Measurements from ENCODE around the gene PNPO.

The PNPO gene

DNA sequence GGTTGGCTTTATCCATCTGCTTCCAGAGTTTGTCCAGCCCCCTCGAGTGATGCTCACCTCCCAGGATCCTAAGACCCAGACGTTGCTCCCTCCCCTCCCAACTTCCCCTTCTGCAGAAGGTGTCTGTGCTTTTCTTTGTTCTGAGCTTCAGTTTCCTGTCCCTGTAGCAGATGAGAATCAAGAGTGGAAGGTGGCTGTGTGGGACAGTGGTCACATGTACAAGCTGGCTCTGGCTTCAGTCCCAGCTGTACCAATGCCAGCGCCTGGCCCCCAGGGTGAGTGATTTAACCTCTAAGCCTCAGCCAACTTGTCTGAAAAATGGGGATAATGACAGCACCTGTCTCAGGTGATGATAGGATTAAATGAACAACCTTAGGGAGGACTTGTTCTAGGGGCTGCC lies 8.6 kb downstream of the PNPO start:
- DNase-seq (ENCODE audit: low read depth, low spot score): no peak

DNA sequence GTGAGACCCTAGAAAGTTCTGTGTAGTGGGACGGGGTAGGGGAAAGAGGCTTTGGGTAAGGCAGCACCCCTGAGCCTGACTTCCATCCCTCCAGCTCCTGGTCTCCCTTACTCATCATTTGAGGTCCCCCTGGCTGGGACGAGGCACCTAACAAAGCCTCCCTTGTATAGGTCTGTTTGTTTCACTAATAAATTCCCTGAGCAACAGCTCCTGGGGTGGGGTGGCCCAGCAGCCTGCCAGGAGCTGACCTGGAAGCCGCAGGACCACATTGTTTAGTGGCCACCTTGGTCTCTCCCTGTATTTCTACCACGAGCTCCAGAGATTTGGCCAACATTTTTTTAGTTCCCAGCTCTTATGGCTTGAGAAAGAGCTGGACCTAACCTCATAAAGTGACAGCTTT lies 9.1 kb downstream of the PNPO start:
- no peak for DNase-seq (ENCODE audit: low read depth, low spot score)

DNA sequence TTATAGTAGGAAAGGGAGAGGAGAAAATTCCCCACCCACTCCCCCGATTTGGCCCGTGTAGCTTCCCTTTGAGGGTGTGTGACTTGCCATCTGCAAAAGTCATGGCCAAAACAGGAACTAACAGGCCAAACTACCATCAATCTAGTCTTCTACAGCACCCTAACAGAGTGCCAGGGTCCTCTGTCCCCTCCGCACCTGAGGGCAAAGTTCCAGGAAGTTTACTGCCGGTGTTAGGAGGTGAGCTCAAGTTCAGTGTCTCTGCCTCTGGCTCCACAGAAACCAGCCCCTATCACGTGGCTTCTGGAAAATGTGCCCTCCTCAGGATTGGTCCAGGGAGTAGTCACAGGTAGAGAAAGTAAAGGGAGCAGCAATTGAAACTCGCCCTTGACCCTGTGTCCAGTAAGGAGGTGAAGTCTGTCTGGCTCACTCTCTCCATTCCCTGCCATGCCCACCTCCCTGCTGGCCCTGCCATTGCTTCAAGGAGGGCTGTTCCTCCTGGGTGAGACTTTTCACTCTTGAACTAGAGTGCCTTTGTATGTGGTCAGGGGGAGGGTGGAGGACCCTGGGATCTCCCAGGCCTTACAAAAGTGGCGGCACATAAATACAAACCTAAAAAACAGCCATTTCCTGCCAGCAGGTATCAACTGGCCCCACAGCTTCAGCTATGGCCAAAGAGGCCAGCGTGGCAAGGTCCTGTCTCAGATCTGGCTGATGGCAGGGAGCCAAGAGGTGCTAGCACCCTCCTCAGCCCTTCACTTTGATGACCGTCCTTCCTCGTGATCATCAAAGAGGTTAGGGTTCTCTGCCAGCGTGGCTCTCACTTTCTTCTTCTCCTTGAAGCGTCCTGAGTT lies 11.0 kb downstream of the PNPO start:
- DNase-seq (ENCODE audit: low read depth, low spot score): no peak

DNA sequence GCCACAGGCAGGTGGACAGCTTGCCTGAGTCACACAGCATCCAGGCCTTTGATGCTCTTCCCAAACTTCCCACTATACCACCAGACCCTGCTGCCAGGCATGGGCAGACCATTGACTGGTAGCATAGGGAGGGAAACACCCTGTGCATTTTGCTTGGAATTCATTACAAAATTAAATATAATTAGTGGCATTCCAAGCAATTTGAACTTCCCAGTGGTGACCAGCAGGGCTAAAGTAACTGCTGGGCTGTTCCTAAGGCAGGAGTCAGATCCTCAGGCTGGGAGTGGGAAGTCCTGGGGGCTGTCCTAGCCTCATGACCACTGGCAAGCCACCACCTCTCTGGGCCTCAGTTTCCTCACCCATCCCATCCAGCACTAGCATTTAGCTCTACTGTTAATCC lies 12.5 kb downstream of the PNPO start:
- no peak for DNase-seq (ENCODE audit: low read depth, low spot score)

DNA sequence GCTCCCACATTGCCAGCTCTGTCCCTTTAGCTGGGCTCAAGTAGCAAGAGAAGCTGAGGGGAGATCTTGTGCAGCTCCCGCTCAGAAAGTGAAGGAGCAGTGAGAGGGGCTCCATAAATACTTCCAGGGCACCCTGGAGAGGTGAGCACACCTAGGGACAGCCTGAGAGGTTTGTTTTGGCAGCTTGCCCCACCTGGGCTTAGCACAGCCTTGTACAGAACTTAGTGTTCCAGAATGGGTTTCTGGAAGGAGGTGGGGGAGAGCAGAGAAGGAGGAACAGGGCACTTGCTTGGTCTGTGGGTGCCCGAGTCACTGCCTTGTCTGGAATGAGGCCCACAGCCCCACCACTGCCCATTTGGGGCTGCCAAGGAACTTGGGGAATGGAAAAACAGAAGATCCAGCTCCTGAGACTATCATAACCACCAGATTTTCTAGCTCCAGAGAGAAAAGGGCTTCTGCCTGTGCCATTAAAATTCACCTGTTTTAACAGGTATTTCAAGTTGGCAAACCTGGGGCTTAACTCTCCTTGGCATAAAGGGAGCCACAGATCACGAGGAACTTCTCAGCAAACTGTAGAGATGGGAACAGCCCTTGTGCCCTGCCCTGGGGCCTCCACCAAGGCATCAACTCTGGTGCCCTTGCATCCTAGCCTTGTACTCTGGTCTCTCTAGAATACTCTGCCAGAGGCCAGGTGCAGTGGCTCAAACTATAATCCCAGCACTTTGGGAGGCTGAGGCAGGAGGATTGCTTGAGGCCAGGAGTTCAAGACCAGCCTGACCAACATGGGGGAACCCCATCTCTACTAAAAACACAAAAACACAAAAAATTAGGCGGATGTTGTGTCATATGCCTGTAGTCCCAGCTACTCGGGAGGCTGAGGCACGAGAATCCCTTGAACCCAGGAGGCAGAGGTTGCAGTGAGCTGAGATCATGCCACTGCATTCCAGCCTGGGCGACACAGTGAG lies 14.4 kb downstream of the PNPO start:
- no peak for DNase-seq (ENCODE audit: low read depth, low spot score)

DNA sequence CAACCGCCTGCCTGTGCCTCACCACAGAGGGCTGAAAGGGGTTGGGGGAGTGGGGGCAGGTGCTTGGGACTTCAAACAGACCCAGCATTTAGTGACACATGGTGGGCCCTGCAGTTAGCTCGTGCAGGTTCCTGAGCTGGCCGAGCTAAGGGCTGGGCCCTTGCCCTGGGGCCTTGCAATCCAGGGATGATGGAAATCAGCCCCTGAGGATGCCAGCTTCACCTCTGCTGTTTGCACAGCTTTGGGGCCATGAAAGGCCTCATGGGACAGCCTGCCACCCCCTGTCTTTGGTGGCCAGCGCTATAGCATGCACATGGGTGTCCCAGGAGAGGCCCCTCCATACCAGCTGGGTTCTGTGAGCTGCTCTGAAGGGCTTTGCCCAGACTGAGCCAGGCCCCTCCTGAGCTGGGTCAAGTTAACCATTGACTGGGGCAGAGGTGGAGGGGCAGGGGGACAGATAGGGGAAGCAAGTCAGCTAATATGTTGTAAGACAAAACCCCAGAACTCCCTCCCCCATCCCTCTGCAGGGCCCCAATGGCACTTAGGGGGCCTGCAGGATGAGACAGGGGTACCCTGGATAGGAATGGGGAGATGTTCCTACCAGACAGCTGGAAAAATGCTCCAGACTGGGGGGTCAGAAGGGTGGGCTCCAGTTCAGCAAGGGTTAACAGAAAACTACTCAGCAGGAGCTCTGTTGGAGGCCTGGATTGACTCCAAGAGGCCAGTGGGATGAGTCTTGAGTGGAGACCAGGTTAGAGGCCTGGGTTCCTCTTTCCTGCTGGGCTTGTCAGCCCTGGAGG lies 15.6 kb downstream of the PNPO start:
- no peak for DNase-seq (ENCODE audit: low read depth, low spot score)

DNA sequence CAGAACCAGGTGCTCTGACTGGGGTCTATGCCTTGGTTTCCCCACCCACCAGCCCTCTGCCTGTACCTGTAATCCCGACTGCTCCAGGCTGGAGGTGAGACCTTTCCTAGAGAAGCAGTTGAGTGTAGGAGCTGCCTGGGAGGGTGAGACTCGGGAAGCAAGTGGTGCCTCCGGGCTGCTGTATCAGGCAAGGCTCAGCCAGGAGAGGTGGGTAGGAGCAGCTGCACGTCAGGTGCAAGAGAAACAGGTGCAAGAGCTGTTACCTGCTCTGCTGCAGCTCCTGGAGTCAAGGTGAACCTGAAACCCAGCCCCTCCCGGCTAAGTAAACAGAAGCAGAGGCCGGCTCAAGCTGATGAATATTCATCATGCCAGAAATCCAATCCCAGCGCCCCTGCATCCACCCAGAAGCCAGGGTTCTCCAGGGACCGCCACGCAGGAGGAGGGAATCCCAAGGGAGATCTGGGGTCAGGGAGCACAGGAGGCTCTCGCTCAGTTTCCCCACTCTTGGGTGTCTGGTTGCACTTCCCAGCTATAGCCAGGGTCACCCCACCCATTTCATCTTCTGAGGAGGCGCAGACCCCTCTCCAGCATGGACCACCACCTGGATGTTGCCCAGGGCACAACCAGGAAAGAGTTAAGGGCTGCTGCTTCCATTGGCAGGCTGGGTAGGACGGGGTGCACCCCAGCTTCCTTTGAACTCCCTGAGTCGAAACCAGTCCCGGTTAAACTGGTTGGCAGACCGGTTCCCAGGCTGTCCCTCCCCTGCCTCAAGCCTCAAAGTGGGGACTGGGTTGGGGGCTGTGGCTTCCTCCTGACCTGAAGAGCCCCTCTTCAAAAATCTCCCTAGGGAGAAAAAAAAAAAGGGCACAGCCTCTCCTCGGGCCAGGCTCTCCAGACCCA lies 16.5 kb downstream of the PNPO start, which contains the start of gene PRR15L:
PRR15L (minus strand) TSS at position 293 of the 900 bp plus-strand sequence. CDS start 4,649 bp downstream, outside the sequence.
- no peak for DNase-seq (ENCODE audit: low read depth, low spot score)

DNA sequence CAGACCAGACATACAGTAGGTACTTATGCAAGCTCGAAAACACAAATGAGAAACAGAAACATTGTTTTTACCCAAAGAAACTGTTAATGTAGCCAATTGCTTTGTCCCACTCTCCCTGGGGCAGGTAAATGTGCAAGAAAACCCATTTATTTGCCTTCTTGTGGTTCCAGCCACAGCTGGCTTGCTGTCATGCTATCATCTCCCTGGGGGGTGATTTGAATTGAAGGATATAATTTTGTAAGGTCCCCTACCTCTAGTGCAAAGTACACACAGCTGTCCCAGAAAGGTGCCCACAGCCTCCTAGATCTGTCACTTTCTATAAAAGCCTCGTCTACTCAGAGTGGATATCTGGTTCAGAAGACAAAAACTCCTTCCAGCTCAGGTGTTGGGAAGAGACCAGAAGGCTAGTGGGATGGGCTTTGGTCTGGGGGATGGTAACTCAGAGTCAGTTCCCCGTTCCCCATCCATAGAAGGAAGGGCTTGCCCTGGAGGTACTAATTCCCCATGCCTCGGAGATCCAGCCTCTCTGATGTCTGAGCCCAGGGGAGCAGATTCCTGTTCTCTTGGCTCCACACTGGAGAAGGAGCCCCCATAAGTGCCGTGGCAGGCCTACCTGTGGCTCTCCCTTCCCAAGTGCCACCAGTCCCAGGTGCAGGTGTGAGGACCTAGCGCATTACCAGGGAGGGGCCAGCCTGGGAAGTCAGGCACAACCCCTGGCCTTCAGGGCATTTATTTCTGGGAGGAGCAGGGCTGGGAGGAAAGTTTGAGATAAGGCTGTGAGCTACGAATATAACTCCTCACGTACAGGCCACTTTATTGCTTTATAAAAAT lies 18.7 kb downstream of the PNPO start:
- no peak for DNase-seq (ENCODE audit: low read depth, low spot score)

DNA sequence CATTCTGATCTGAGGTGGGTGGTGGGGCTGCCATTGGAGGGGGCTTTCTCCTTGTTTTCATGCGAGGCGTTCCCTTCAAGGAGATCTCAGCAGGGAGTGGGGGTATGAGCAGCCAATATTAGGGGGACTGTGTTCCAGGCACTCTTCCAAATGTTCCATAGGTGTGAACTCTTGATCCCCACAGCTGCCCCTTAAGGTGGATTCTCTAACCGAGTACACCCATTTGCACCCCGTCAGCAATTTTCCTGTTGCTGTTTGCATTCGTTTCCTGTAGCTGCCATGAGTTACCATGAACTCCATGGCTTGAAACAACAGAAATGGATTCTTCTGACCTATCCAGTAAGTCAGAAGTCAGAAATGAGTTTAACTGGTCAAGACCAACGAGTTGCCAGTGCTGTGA lies 20.0 kb downstream of the PNPO start:
- DNase-seq (ENCODE audit: low read depth, low spot score): no peak

DNA sequence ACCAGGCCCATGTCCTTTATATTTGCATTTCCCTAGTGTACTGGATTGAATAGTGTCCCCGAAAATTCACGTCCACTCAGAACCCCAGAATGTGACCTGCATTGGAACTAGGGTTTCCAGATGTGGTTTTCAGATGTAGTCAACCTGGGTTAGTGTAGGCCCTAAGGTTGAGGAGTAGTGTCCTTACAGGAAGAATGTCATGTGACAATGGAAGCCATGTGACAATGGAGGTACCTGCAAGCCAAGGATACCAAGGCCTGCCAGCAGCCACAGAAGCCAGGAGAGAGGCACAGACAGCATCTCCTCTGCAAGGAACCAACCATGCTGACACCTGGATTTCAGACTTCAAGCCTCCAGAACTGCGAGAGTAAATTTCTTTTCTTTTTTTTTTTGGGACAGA lies 21.5 kb downstream of the PNPO start:
- DNase-seq (ENCODE audit: low read depth, low spot score): no peak

DNA sequence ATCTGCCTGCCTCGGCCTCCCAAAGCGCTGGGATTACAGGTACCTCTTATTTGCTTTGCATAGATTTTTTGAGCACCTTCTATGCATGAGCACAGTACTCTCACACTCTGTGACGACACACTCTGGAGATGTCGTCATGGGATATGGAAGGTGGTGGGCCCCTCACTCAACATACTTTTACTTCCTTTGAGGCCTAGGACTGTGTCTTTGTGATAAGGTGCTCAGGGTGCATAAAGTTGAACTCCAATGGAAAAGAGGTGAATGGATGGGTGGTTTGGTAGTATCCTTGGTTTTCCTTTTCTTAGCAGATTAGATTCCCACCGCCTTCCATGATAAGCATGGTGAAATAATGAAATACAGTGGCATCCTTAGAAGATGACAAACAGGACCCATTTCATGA lies 23.5 kb downstream of the PNPO start:
- no peak for DNase-seq (ENCODE audit: low read depth, low spot score)

DNA sequence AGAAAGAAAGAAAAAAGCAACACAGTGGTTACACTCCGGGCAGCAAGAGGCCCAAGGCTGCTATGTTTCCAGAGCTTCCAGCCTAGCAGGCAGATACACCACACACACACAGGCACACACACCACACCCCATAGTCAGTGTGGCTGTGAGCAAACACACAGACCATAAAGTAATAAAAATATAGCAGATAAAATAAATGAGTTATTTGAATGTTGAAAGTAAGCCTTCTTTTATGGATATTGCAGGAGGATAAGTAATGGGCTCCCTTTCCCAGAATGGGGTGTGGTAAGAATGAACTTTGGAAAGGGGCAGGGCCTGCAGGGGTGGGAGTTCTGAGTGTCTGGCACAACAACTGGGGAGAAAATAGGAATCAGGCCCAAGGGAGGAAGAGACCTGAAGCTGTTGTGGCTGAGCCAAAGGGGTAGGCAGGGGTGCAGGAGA lies 24.7 kb downstream of the PNPO start:
- DNase-seq (ENCODE audit: low read depth, low spot score): no peak

DNA sequence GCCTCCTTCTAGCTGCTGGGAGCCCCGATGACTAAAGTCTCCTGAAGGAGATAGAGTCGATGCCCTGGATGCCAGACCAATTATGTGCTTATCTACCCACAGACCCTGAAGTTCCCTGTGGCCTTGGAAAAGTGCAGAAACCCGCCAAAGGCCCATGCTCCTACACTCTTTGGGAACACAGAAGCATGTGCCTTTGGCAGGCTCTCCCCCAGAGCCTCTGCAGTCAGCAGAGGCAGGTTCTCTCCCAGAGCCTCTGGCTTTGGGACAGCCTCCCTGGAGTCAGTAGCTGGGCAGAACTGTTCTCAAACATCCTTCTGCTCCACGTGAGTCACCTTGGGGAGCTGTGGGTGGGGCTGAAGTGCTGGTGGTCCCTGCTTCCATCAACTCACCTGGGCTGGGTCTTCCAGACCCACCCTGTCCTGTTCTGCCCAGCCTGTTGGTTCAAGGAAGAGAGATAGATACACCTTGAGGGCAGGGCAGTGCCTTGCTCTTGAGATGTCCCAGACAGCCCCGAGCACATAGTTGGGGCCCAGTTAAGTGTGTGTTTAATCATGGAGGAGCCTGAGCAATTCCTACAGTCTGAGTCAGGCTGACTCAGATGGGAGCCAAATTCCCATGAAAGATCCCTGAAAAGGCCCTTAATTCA lies 26.4 kb downstream of the PNPO start:
- no peak for DNase-seq (ENCODE audit: low read depth, low spot score)

DNA sequence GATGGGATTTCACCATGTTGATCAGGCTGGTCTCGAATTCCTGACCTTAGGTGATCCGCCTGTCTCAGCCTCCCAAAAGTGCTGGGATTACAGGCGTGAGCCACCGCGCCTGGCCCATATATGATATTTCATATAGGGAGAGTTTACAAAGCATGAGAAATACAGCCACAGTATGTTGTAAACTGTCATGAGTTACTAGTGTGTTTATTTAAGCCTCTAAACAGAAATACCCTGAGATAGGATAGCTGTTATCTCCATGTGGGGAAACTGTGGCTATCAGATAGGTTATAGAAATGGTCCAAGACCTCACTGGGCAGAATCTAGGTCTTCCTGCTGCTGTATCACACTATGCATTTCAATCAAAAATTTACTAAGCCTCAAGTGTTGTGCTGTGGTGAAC lies 27.5 kb downstream of the PNPO start:
- no peak for DNase-seq (ENCODE audit: low read depth, low spot score)

DNA sequence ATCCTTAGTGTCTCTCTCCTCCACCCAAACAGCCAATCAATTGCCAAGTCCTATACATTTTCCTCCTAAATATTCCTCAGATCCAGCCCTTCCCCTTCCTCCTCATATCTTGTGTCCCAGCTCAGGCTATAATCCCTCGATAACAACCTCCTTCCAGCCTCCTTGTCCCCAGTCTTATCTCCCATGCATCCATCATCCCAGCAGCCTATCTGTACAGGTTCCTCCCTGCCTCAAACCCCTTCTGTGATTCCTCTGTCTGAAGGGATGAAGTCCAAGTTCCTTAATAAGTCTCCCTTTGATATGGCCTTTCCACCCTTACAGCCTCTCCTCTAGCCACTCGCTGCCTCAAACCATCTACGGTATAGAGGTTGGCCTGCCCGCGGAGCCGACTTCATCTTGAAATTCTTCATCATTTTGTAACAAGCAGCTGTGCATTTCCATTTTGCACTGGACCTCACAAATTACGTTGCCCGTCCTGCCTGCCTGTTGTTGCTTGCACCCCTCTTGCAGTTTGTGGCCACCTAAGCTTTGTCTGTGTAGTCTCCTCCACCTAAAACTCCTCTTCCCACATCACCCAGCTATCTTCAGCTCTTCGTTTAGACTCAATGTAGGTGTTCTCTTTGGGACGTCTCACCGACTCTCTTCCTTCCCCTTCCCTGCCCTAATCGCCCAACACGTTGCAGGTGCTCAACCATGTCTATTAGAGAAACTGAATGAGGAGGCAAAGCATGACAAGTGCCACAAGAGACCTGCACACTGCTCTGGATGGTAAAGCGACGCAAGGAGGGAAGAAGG lies 28.8 kb downstream of the PNPO start:
- DNase-seq (ENCODE audit: low read depth, low spot score): no peak

DNA sequence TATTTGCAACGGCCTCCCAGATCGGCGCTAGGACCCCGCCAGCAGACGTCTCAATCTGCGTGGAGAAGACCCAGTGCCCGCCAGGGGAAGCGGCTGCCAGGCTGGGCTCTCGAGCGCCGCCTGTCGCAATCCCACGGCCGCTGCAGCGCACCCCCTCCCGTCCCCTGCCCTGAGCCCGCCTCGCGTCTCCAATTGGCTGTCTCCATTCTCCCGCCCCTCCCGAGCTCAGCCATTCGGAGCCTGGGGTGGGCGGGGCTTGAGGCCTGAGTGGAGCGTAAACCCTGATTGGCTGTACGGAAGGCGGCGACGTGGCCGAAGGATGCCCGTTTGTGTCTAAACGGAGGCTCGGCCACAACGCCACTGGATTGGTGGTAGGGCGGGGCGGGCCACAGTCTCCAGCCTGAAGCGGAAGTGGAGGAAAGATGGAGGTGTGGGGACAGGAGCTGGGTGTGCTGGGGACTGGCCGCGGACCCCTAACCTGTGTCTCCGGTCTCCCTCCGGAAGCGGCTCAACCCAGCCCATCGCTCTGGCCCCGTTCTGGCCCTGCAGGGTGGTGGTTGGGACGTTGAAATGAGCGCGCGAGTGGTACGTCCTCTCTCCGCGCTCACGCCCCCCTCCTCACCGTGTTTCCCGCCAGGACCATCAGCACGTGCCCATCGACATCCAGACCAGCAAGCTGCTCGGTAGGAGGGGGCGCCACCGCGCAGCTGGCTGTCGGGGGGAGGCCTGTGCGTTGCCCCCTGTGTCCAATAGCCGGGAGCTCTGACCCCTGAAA lies 29.5 kb downstream of the PNPO start, which contains the start of gene CDK5RAP3:
CDK5RAP3 (plus strand) TSS at position 389 of the 775 bp plus-strand sequence; CDS start at position 423, 34 bp downstream.
- peak; percentile 94 for DNase-seq (ENCODE audit: low read depth, low spot score)

DNA sequence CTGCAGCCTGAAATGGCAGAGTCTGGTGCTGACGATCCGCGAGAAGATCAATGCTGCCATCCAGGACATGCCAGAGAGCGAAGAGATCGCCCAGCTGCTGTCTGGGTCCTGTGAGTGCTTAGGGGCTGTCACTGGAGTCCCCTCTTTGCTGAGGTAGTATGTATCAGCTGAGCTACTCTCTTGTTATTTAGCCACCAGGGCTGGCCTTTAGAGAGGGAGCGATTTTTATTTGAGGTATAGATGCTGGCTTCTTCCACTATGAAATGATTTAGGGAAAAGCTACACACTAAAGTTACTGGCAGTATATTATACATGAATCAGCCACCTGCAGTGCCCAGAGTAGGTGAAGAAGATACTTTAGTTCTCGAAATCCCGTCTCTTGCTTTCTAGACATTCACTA lies 32.2 kb downstream of the PNPO start:
- no peak for DNase-seq (ENCODE audit: low read depth, low spot score)
